NCI-H2107 treated with DMSO at 0.1 percent for 48 hours (cell line): ENCODE data around the gene MAX.
A peak's percentile ranks its signal among the peaks of the same experiment; 100 is the strongest.

Experiments
- DNase-seq: peaks from one replicate; lab custom pipeline; 2025; ENCODE audit not compliant: unreplicated experiment; lab: John Stamatoyannopoulos, UW

Gene MAX, protein sequence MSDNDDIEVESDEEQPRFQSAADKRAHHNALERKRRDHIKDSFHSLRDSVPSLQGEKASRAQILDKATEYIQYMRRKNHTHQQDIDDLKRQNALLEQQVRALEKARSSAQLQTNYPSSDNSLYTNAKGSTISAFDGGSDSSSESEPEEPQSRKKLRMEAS

DNA sequence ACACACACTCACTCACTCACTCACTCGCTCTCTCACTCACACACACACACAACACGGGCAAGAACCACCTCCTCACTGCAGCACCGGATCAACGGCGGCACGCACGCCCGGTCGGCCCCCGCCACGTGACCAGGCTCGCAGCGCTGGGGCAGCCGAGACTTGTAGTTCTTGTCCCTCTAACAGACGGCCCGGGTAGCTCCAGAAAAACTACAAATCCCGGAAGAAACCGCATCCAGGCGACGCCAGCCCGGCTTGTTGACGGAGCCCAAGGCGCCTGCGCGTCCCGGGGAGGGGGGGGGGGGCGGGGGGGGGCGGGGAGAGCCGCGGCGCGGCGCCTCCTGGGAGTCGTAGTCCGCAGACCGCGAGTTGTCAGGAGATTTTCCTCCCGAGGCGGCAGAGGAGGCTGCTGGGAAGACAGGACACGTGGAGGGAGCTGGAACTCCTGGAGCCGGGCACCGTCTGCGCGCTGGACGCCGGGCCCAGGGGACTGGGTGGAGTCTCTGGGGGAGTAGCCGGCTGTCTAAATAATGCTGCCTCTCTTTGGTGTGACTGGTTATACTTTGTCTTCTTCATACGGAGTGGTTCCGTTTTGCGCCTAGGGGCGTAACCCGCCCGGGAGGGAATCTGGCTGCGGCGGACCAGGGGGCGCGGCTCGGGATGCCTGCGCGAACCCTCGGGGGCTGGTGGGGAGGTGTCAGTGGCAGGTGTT lies at the start of gene MAX:
MAX (minus strand) TSS at position 77 of the 709 bp plus-strand sequence. CDS start 178 bp downstream, outside the sequence.
- DNase-seq = peak; percentile 99

DNA sequence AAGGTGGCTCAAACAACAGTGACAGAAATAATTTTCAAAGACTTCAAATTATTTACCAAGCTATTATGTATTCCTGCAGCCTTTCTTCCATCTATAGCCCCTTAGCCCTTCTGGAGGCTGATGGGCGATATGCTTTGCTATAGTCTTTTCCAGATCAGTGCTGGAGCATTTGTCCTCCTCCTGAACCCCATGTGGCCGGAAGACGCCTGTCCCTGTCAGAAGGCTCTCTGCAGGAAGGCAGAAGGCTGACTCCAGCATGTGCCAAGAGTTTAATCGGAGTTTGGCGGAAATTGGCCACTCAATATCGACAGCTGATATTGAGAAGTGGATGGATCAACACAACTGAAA lies 49.3 kb upstream of the MAX start:
- no peak for DNase-seq

DNA sequence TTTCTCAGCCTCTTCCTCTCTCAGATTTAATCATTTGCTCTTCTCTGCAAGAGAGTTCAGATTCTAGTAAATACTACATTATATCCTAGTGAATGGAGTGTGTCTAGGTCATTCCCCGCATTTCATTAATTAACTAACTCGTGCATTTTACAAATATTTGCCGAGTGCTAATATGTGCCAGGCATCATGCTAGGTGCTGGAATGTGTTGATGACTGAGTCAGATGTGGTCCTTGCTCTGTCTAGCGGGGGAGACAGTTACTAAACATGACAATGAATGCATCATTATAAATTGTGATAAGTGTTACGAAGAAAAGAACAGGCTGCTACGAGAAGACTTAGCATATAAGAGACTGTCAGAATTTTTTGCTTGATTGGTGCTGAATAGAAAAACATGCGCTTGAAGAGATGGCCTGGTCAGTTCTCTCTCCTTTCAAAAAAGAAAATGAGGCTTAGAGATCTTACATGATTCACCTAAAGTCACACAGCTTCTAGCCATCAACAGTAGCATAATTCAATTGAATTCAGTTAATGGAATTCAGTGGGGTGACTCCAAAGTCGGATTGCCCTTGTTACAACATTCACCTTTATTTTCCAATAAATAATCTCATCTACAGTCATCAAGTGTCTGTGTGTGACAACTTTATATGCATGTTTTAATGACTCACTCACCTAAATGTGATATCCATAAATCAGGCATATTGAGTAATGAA lies 48.7 kb upstream of the MAX start:
- DNase-seq = no peak

DNA sequence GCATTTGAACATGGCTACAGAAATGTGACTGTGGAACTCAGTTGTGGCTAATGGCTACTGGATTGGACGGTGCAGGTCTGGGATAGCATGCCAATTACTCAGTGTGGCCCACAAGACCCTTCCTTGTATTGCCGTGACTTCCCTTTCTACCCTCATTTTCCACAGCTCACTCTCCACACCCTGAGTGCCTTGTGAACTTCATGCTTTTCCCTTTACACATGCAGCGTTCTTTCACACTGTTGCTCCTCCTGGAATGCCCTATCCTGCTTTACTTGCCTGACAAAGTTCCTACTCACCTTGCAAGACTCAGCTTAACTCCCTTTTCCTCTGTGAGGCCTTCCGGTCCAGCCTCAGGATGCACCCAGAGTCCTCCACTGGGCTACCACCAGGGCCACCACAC lies 46.8 kb upstream of the MAX start:
- DNase-seq = no peak

DNA sequence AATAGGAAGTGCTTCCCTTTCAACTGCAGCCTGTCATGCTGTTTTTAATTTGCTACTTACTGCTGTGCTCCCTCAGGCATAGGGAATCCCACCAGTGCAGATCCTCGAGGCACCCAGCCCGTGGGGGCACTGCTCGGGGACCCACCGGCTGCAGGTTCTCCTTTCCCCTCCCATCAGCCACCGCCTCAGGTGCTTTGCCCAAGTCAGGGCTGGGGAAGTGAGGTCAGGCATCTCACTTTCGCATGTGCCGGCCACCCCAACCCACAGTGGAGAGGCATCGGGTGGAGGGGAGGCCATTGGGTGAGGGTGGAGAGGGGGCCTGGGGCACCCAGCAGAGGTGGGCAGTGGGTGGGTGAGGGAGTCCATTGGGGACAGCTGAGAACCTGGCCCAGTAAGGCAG lies 41.9 kb upstream of the MAX start:
- DNase-seq = no peak

DNA sequence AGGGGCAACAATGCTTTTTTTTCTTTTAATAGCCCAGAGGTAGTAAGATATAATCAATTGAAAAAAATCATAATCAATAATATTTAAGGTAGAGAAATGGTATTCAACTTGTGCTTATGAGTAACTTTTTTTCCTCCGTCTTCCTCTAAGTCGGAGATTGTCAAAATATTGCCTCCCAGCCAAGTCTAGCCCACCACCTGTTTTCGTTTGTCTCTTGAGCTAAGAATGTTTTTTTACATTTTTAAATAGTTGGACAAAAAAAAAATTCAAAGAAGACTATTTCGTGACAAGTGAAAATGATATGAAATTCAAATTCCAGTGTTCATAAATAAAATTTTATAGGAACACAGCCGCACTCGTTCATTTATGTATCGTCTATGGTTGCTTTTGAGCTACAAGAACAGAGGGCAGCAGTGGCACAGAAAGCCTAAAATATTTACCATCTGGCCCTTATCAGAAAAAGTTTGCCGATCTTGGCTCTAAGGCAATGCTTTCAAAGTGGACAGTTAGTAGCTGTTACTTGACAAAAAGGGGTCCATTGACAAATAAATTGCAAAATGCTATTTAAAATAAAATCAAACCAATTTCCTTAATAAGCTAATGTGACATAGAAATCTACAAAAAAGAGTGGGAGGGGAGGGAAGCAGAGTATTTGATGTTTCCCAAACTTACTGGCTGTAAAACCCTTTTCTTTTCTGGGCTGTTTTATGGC lies 40.8 kb upstream of the MAX start:
- no peak for DNase-seq

DNA sequence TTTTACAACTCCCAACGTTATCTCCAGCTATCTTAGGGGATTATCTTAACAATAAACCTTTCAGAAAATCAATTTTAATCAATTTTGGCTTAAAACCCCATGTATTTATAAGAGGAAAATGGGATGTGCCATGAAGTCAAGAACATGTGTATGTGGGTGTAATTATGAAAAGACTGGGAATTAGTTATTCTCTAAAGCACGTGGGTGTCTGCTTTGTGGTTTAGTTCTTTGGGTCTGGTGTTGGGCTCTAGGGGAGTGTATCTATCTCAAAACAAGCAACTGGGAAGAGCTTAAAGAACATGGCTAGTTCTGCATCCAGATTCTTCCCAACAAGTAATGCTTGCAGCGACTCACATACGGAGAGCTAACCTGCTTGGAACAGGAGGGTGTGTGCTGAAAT lies 40.1 kb upstream of the MAX start:
- no peak for DNase-seq

DNA sequence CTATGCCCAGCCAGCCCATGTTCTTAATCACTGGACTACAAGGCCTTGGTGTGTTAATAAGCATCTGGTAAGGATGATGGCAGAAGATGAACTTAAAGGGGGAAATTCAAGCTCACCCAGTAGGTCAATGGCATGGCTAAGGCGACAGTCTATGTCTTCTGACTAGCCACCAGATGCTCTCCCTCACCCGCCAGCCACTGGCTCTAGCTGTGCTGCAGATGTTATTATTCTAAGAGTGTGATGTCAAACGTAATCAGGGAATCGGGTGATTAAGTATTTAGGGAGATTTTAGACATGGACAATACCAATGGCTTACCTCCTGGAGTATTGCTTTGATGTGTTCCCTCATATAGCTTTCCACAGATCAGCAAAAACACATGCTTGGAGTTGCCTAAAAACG lies 39.2 kb upstream of the MAX start:
- DNase-seq = no peak

DNA sequence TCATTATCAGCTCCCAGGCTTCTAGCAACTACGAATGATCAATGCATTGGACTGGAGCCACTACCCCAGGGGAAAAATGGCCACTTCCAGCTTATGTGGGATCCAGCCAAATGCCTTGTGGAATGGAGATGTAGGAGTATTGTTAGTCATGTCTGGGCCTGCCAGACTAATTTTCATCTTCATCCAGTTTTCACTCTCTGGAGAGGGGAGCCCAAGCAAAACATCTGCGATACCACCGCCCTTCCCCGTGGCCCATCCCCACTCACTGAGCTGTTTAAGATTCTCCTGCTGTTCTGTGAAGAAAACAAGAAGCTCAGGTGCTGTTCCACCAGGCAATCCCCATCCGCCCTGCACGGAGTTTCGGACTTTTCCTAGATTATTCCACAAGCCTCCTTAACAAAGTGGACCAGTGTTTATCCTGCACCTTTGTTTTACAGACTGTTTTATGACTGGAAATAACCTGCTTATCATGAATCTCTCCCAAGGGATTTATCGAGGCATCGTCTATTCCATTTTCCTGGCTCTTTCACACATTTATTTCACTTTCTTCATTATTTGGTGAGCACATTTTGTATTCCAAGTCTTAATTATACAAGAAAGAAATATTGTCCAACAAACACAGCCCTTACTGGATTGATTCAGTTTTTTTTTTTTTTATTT lies 35.5 kb upstream of the MAX start:
- no peak for DNase-seq

DNA sequence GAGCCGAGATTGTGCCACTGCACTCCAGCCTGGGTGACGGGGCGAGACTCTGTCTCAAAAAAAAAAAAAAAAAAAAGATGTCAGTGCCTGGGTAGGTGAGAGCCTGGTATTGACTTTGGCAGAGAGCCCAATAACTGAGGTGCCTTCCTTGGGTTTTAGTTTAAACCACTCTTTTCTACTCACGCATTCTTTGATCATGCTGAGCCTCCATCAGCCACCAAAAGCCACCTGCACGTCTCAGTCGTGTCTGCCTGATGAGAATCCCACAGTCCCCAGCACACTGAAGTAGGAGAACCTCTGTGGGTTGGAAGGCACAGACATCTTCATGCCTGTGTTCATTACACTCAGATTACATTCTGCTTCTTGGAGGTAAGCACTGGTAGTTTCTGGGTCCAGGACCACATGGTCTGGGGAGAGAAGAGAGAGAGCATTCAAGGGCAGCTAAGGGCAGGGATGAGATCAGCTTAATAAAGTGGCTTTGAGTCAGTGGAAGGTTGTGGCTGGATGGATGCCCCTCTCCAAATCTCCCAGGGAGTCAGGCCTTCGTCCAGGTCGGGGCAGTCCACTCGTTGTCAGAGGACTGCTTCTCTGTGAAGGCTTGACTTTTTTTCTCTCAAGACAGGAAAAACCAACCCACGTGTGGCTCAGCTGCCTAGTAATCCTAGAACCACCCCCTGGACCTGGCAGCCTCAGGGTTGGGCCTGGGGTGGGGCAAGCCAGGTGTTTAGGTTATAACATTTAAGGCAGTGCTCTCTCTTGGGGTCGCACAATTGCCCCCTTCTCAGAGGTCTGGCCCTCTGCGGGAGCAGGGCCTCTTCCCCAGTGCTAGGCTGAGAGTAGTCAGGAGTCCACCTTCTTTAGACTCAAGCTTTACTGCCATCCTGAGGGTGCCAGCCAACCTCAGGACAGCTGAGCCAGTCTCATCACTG lies 32.6 kb upstream of the MAX start:
- peak; percentile 36 for DNase-seq

DNA sequence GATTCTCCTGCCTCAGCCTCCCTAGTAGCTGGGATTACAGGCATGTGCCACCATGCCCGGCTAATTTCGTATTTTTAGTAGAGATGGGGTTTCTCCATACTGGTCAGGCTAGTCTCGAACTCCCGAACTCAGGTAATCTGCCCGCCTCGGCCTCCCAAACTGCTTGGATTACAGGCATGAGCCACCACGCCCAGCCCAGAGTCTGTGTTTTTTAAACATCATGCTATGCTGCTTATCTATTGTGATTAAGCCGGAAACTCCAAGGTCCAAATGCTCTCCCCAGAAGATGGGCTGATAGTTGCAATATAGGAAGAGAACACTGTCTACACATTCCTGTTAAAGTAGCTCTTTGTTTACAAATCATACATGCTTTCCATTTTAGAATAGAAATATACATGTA lies 30.5 kb upstream of the MAX start:
- DNase-seq = no peak

DNA sequence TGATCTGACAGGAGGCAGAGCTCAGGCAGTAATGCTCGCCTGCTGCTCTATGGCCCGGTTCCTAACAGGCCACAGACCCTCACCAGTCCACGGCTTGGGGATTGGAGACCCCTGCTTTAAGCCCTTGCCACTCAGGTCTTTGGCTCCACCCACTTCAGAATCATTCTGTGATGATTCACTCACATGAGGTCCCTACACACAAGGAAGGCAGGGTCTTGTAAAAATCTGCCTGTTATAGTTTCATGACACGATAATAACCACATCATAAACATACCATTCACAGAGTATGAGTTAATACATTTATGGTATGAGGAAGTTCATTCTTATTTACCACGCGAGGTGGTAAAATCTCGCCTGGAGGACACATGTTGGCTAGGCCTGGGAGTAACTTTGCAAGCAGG lies 29.0 kb upstream of the MAX start:
- DNase-seq = no peak

DNA sequence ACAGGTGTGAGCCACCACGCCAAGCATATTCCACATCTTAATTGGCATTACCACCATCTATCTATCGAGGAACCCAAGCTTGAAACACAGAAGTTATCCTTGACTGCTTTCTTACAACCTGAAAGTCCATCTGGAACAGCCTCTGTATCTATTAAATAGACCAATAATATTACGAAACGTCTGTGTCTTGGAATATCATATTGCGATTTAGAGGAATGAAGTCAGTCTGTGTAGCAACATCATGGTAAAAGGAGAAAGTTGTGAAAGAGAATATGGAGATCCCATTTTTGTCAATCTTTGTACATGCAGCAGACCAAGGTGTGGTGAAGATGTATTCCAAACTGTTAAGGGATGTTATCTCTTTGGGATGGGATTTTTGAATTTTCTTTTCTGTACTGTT lies 25.8 kb upstream of the MAX start:
- DNase-seq = no peak

DNA sequence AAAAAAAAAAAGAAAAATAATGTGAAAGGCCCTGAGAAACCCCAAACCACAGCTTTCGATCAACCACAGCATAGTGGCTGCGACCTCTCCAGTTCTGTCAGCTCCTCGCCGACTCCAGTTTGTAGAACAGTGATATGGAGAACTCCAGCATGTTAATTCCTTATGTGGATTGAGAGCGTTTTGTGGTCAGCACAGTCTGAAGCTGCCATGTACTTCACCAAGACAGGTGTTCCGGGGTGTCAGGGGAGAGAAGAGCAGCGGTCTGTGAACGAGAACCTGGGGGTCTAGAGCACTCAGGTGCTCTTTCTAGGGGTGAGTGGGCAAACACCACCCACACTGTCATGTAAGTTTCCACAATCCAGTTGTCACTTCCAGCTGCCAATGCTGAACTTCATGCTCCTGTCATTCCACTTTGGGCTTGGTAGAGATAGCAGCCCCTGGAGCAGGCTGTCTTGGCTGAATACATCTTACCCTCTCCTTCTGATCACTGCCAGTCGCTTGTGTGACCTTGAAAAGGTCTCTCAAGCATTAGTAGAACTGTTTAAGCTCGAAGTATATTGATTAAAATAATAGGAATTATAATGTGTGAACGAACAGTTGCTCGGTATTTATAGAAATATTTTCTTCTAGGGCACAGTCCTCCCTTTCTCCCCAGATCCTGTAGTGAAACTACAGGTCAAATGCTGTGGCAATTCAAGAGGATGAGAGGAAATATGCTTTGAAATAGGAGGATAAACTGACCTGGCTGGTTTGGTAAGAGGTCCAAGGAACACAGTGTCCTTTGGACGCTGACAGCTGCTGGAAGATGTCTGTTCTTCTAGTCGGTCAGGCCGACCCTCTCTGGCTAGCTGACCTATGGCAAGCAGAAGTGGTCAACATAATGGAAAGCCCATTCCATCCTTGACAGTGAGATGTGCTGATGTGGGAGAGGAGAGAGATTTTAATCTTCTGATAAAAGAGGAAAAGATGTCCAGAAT lies 15.7 kb upstream of the MAX start:
- peak; percentile 41 for DNase-seq

DNA sequence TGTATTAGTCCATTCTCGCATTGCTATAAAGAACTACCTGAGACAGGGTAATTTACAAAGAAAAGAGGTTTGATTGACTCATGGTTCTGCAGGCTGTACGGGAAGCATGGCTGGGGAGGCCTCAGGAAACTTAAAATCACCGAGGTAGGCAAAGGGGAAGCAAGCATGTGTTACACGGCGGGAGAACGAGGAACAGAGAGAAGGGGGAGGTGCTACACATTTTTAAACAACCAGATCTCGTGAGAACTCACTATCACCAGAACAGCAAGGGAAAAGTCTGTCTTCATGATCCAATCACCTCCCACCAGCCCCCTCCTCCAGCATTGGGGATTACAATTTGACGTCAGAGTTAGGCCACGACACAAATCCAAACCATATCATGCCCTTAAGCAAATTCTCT lies 13.3 kb upstream of the MAX start:
- no peak for DNase-seq

DNA sequence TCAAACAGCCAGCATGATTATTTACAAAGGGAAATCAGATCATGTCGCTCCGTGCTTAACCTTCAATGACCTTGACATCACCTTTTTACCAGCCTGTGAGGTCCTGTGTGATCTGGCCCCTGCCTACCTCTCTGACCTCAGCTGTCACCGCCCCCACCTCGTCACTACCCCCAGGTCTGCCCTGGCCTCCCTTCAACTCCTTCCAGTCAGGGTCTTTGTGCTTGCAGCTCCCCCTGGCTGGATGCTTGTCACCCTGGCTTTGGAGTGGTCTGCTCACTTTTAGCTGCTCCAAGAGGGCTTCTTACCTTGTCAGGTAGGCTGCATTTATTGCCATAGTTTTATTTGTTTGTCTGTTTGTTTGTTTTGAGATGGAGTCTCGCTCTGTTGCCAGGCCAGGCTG lies 8.2 kb upstream of the MAX start:
- DNase-seq = no peak

DNA sequence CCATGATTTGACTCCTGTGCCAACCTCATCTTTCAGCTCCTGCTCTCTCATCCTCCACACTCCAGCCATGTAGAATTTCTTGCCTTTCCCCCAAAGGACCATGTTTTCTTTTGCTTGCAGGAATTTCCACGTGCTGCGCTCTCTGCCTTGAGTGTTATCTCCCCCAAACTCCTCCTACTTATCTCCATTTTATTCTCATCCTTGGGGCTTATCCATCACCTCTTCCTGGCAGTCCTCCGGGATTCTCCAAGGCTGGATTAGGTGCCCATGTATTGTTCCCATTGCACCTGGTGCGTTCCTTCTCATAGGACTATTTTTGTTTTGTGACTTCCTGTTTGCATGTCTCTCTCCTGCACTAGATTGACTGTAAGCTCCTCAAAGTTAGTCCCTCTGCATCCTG lies 7.0 kb upstream of the MAX start:
- no peak for DNase-seq

DNA sequence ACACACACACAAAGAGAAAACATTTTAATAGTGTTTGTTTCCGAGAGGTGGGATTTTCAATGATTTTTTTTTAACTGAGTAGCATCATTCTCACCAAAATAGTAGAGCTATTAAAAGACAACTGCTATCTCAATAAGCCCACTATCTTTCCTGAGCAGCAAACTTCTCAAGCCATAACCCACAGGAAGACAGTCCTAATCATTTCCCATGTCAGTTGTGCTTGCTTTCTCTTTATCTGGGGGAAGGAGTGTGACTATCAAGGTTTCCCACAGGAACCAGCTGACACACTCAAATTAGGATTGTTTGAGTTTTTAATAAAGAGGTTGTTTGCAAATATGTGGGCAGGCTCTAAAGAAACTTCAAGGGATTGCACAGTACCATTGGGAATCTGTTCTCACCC lies 4.9 kb upstream of the MAX start:
- DNase-seq = no peak

DNA sequence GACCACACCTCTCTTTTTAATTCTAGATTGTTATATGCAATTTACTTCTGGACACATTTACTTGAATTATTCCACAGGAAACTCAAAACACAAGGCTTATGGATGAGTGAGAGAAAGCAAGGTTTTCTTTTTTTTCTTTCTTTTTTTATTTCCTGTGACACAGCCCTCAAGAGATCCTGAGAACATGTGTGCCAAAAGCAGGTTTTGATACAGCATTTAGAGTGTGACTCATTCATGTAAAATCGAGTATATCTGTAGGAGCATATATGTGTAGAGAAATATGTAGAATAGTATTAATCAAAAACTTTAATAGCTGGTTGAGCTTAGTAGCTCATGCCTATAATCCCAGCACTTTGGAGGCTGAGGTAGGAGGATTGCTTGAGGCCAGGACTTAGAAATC lies 4.4 kb upstream of the MAX start:
- DNase-seq = no peak
